NT2/D1 (cell line): ENCODE measurements around the gene TMX2.

Experiments
- YY1 ChIP-seq: IDR thresholded peaks from 2 replicates; pipeline ENCODE4 v1.6.1; 2011; ENCODE audit not compliant: insufficient read length, insufficient read depth
- ZNF274 ChIP-seq: IDR thresholded peaks from 2 replicates; pipeline ENCODE4 v1.6.1; 2011; ENCODE audit warnings: mild to moderate bottlenecking, low read depth, low read length

DNA sequence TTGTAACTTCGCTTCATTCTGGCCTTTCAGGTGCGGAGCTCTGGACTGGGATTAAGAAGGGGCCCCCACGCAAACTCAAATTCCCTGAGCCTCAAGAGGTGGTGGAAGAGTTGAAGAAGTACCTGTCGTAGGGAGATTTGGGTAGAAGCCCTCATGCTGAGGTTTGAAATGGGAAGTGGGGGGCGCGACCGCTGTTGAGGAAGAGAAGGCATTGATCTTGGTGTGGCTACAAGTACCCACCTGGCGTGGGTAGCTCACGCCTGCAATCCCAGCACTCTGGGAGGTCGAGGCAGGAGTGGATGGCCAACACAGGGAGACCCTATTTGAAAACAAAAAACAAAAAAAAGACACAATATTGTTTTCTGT lies 29.7 kb downstream of the TMX2 start:
- no peak for TF ChIP-seq ZNF274
- no peak for TF ChIP-seq YY1
